Measurements from ENCODE around the gene TPCN1.

DNA sequence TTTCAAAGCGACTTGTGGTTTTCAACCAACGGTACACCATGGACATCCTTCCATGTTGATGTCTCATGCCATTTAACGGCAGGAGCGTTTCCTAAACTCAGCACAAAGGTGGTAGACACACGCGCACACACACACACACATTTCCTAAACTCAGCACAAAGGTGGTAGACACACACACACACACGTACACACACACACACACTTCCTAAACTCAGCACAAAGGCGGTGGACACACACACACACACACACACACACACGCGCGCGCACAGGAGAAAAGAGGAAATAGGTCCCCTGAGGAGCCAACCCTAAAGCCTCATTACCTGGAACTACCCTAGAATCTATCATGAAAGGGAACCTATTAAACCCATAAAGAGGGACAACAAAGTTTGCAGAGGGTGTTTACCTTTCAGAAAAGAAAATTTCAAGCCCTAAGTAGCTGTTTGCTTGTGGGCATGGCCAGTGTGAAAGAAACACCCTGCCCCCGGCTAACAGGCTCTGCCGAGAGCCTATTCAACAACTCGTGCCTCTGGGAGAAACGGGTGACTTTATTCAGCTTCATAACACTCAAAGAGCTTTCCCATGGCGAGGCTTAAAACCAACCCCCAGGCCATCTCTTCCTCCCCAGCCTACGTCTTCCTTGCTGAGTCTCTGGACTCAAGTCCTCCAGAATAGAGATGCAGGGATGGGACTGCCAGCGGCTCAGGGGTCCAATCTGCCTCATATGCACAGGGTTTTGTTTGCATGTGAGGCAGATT lies 81.8 kb downstream of the TPCN1 start:
- TF ChIP-seq, protein P1, sequence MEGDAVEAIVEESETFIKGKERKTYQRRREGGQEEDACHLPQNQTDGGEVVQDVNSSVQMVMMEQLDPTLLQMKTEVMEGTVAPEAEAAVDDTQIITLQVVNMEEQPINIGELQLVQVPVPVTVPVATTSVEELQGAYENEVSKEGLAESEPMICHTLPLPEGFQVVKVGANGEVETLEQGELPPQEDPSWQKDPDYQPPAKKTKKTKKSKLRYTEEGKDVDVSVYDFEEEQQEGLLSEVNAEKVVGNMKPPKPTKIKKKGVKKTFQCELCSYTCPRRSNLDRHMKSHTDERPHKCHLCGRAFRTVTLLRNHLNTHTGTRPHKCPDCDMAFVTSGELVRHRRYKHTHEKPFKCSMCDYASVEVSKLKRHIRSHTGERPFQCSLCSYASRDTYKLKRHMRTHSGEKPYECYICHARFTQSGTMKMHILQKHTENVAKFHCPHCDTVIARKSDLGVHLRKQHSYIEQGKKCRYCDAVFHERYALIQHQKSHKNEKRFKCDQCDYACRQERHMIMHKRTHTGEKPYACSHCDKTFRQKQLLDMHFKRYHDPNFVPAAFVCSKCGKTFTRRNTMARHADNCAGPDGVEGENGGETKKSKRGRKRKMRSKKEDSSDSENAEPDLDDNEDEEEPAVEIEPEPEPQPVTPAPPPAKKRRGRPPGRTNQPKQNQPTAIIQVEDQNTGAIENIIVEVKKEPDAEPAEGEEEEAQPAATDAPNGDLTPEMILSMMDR (IDR thresholded peaks at IDR 0.05): no peak
- TF ChIP-seq POLR2A (IDR thresholded peaks at IDR 0.05): no peak
